ENCODE data around the gene SDC4. TPM values are rescaled to one million over a fixed set of nuclear protein-coding genes. Genes with fewer than 3 reads are reported as not detected.

SDC4 gene, protein sequence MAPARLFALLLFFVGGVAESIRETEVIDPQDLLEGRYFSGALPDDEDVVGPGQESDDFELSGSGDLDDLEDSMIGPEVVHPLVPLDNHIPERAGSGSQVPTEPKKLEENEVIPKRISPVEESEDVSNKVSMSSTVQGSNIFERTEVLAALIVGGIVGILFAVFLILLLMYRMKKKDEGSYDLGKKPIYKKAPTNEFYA
- total RNA-seq (6.0 TPM), polyA plus RNA-seq (ENCODE audit: insufficient read depth in 1 of 8, insufficient read length in 8 of 8, low replicate concordance in 1 of 8) (10 to 100 TPM in 2 of 8 donors, 1 to 10 TPM in 6; 5.4 to 14.1 (median 8.2) TPM)
- long read RNA-seq, donor 1, partial matches to known transcripts = 0 of 1 reads
- long read RNA-seq, donor 1, other reads (novel, unspliced or antisense) = 0 of 1 reads
- long read RNA-seq, donor 2, partial matches to known transcripts = 0 of 2 reads
- long read RNA-seq, donor 2, other reads (novel, unspliced or antisense) = 0 of 2 reads
- long read RNA-seq, donor 3, partial matches to known transcripts = 0 of 1 reads
- long read RNA-seq, donor 3, other reads (novel, unspliced or antisense) = 0 of 1 reads
- long read RNA-seq, donor 4 = 0 reads
- long read RNA-seq, donor 5, transcript SDC4-201 (5 exons, 2,613 nt) = major isoform, 5 of 5 reads
- long read RNA-seq, donor 5, partial matches to known transcripts = 0 of 5 reads
- long read RNA-seq, donor 5, other reads (novel, unspliced or antisense) = 0 of 5 reads
- long read RNA-seq, donor 6, partial matches to known transcripts = 0 of 1 reads
- long read RNA-seq, donor 6, other reads (novel, unspliced or antisense) = 0 of 1 reads
- long read RNA-seq, donor 7, transcript SDC4-201 (5 exons, 2,613 nt) = major isoform, 5 of 5 reads
- long read RNA-seq, donor 7, partial matches to known transcripts = 0 of 5 reads
- long read RNA-seq, donor 7, other reads (novel, unspliced or antisense) = 0 of 5 reads
- long read RNA-seq, donor 8, transcript SDC4-201 (5 exons, 2,613 nt) = major isoform, 5 of 5 reads
- long read RNA-seq, donor 8, partial matches to known transcripts = 0 of 5 reads
- long read RNA-seq, donor 8, other reads (novel, unspliced or antisense) = 0 of 5 reads
- long read RNA-seq, donor 9, partial matches to known transcripts = 0 of 2 reads
- long read RNA-seq, donor 9, other reads (novel, unspliced or antisense) = 0 of 2 reads
- long read RNA-seq, donor 10, partial matches to known transcripts = 0 of 4 reads
- long read RNA-seq, donor 10, other reads (novel, unspliced or antisense) = 0 of 4 reads
- long read RNA-seq, donor 11, partial matches to known transcripts = 0 of 2 reads
- long read RNA-seq, donor 11, other reads (novel, unspliced or antisense) = 0 of 2 reads

DNA sequence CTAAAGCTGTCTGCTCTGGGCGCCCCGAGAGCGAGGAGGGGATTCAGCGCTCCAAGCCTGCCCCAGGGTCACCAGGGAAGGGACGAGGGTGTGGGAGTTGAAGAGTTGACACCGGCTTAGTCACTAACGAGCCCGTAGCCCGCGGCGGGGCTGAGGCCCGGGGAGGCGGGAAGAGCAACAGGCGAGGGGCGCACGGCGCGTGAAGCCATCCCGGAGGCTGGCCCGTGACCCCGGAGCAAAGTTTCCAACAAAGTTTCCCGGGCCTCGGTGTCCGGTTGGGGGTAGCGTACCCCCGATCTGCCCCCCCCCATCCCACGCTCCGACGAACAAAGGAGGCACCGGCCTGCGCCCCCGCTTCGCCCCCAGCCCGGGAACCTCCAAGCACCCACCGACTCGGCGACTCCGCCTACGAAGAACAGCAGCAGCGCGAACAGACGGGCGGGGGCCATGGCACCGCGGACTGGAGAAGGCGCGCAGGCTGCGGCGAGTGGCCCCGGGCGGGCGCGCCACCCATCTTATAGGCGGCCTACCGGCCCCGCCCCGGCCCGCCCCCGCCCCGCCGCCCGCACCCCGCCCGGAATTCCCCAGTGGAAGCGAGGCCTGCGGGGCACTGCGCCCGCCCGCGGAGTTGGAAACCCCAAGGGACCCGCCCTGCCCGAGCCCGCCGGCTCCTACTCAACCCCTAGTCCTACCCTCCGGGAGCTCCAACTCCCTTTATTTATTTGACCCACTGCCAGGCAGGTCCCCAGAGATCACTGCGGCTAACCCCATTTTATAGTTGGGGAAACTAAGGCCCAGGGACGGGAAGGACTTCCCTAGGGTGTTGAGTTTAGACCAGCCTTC lies at the start of gene SDC4:
TSS of gene SDC4 (minus strand) at position 489 of the 843 bp plus-strand sequence. CDS start at position 449, 40 bp downstream.
- H3K27me3 ChIP-seq (ENCODE audit: control insufficient read depth, insufficient read depth, low read length) = peaks cover 4% of the 10 kb centered on the region
- peak within 1 kb of the TSS; percentile 31 for H3K27ac ChIP-seq (ENCODE audit: low read length)
- WGBS (ENCODE audit: insufficient coverage) = 2% methylated on average over 34 of the region's 77 CpGs
- H3K4me3 ChIP-seq (ENCODE audit: low read length) = peak within 1 kb of the TSS; percentile 61
- no peaks in the 10 kb centered on the region for H3K9me3 ChIP-seq (replicated peaks; ENCODE audit: control insufficient read depth, low read depth, low read length)
- DNase-seq = peak; percentile 48
- H3K36me3 ChIP-seq (ENCODE audit: control insufficient read depth, insufficient read depth, low read length) = no peaks in the 10 kb centered on the region
- peaks cover 18% of the 10 kb centered on the region for H3K4me1 ChIP-seq (ENCODE audit: control insufficient read depth, insufficient read depth, low read length)

DNA sequence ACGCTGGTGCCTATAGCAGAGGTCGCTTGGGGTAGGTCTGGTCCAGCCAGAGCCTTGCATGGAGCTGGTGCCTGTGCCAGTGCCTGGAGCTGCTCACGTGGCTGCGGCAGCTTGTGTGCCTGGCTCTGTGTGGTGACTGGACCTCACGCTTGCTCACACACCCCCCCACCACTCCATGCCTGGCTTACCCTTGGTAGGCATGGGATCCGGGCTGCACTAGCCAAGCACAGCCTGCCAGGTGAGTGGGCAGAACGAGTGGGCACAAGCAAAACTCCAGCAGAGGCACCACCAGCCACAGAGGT lies 46.8 kb upstream of the SDC4 start:
- no peak overlapping the region for H3K4me3 ChIP-seq (ENCODE audit: low read length)
- 80% methylated on average over 6 of the region's 7 CpGs for WGBS (ENCODE audit: insufficient coverage)
- peaks cover 5% of the 10 kb centered on the region for H3K9me3 ChIP-seq (replicated peaks; ENCODE audit: control insufficient read depth, low read depth, low read length)
- H3K36me3 ChIP-seq (ENCODE audit: control insufficient read depth, insufficient read depth, low read length) = no peaks in the 10 kb centered on the region
- no peaks in the 10 kb centered on the region for H3K27me3 ChIP-seq (ENCODE audit: control insufficient read depth, insufficient read depth, low read length)
- DNase-seq = no peak
- no peak overlapping the region for H3K27ac ChIP-seq (ENCODE audit: low read length)
- H3K4me1 ChIP-seq (ENCODE audit: control insufficient read depth, insufficient read depth, low read length) = no peaks in the 10 kb centered on the region

DNA sequence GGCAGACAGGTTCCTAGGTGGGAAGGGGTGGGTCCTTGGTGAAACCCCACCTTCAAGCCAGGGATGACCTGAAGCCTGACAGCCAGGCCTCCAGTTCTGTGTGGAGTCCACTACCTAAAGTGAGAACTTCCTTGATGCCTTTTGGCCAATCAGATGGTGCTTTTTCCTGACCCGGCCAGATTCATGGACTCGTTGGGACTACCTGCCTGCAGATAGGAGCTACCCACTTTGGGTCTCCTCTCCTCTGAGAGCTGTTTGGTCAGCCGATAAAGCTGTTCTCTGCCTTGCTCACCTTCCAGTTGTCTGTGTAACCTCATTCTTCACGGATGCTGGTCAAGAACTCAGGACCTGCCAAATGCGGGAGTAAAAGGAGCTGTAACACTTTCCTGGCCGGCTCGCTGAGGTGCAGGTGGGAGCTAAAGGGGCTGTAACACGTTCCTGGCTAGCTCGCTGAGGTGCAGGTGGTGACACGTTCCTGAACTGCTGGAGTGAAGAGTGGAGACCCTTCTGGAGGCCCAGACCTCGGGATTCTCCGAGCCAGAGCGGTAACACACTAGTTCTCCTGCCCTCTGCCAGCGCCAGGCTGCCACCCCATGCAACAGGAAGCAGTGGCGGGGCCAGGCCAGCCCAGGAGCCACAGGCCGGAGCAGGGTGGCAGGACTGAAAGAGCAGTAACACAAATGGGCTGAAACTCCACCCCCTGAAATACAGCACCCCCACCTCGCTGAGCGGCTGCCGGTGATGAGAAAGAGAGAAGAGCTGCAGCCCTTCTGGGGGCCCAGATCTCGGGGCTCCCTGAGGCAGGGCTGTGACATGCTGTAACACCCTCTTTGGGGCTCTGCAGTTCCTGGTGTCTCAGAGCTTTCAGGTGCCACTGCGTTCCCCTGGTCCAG lies 46.2 kb upstream of the SDC4 start:
- H3K4me1 ChIP-seq (ENCODE audit: control insufficient read depth, insufficient read depth, low read length) = no peaks in the 10 kb centered on the region
- no peaks in the 10 kb centered on the region for H3K27me3 ChIP-seq (ENCODE audit: control insufficient read depth, insufficient read depth, low read length)
- H3K4me3 ChIP-seq (ENCODE audit: low read length) = no peak overlapping the region
- H3K9me3 ChIP-seq (replicated peaks; ENCODE audit: control insufficient read depth, low read depth, low read length) = no peaks in the 10 kb centered on the region
- WGBS (ENCODE audit: insufficient coverage) = 71% methylated on average over 14 of the region's 21 CpGs
- no peak overlapping the region for H3K27ac ChIP-seq (ENCODE audit: low read length)
- DNase-seq = no peak
- no peaks in the 10 kb centered on the region for H3K36me3 ChIP-seq (ENCODE audit: control insufficient read depth, insufficient read depth, low read length)

DNA sequence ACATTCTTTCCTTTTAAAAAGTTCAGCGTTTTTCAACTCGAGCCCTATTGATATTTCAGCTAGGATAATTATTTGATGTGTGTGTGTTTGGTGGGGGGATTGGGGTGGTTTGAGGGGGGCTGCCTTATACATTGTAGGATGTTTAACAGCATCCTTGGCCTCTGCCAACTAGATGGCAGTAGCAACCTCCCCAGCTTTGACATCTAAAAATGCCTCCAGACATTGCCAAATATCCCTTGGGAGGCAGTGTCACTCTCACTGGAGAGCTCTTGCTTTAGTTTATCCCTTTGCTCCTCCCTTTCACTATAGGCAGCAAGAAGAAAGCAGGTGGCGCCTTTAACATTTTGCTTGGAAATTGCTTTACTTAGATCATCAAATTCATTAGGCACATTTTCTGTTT lies 44.5 kb upstream of the SDC4 start:
- Histone ChIP-seq H3K27ac (ENCODE audit: low read length) (no peak overlapping the region), H3K4me1 (ENCODE audit: control insufficient read depth, insufficient read depth, low read length) (no peaks in the 10 kb centered on the region), H3K27me3 (ENCODE audit: control insufficient read depth, insufficient read depth, low read length) (no peaks in the 10 kb centered on the region), H3K9me3 (replicated peaks; ENCODE audit: control insufficient read depth, low read depth, low read length) (no peaks in the 10 kb centered on the region), H3K36me3 (ENCODE audit: control insufficient read depth, insufficient read depth, low read length) (no peaks in the 10 kb centered on the region), H3K4me3 (ENCODE audit: low read length) (no peak overlapping the region)
- no peak for DNase-seq
- WGBS (ENCODE audit: insufficient coverage) = 100% methylated on average over 1 of the region's 3 CpGs

DNA sequence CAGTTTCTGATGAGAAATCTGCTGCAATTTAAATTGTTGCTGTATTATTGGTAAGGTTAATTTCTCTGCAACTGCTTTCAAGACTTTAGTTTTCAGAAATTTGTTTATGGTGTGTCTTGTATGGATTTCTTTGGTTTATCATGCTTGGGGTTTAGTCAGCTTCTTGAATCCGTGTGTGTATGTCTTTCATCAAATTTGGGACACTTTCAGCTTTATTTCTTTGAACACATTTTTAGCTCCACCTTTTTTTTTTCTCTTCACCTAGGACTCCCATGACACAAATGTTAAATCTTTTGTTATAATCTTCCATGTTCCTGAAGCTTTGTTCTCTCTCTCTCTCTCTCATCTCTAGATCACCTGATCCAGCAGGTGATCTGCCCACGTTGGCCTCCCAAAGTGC lies 43.3 kb upstream of the SDC4 start:
- no CpG with 5 or more reads among the region's 2 CpGs for WGBS (ENCODE audit: insufficient coverage)
- no peak for DNase-seq
- no peaks in the 10 kb centered on the region for H3K9me3 ChIP-seq (replicated peaks; ENCODE audit: control insufficient read depth, low read depth, low read length)
- no peak overlapping the region for H3K27ac ChIP-seq (ENCODE audit: low read length)
- no peaks in the 10 kb centered on the region for H3K4me1 ChIP-seq (ENCODE audit: control insufficient read depth, insufficient read depth, low read length)
- H3K27me3 ChIP-seq (ENCODE audit: control insufficient read depth, insufficient read depth, low read length) = no peaks in the 10 kb centered on the region
- H3K36me3 ChIP-seq (ENCODE audit: control insufficient read depth, insufficient read depth, low read length) = no peaks in the 10 kb centered on the region
- no peak overlapping the region for H3K4me3 ChIP-seq (ENCODE audit: low read length)

DNA sequence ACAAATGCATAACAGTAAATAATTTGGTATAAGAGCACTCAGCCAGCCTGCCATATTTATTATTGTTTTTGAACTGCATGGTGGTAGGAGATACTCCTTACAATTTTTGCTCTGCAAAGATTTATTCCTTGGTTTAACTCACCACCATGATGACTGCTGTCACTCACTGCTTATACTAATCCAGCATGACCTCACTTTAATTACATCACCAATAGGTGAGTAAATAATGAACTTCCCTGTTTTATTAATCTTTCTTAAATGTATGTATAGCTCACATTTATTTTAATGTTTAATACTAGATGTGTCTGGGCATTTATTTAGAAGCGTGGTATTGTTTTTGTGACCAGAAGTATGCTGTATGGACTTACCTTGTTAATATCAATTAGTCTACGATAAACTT lies 42.7 kb upstream of the SDC4 start:
- H3K4me1 ChIP-seq (ENCODE audit: control insufficient read depth, insufficient read depth, low read length) = no peaks in the 10 kb centered on the region
- H3K4me3 ChIP-seq (ENCODE audit: low read length) = no peak overlapping the region
- no CpG with 5 or more reads among the region's 2 CpGs for WGBS (ENCODE audit: insufficient coverage)
- no peaks in the 10 kb centered on the region for H3K27me3 ChIP-seq (ENCODE audit: control insufficient read depth, insufficient read depth, low read length)
- no peak overlapping the region for H3K27ac ChIP-seq (ENCODE audit: low read length)
- H3K9me3 ChIP-seq (replicated peaks; ENCODE audit: control insufficient read depth, low read depth, low read length) = no peaks in the 10 kb centered on the region
- DNase-seq = no peak
- H3K36me3 ChIP-seq (ENCODE audit: control insufficient read depth, insufficient read depth, low read length) = no peaks in the 10 kb centered on the region

DNA sequence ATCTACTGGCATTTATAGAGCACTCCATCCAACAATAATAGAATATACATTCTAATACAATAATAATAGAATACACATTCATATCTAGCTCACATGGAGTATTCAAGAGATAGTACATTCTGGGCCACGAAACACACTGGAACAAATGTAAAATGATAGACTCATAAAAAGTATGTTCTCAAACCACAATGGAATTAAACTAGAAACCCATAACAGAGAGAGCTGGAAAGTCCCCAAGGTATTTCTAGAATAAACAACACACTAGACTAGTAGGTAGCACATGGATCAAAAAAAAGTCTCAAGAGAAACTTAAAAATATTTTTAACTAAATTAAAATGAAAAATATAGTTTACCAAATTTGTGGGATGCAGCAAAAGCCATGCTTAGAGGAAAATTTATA lies 39.0 kb upstream of the SDC4 start:
- H3K9me3 ChIP-seq (replicated peaks; ENCODE audit: control insufficient read depth, low read depth, low read length) = no peaks in the 10 kb centered on the region
- H3K4me1 ChIP-seq (ENCODE audit: control insufficient read depth, insufficient read depth, low read length) = no peaks in the 10 kb centered on the region
- no peak for DNase-seq
- H3K4me3 ChIP-seq (ENCODE audit: low read length) = no peak overlapping the region
- no peaks in the 10 kb centered on the region for H3K36me3 ChIP-seq (ENCODE audit: control insufficient read depth, insufficient read depth, low read length)
- H3K27me3 ChIP-seq (ENCODE audit: control insufficient read depth, insufficient read depth, low read length) = no peaks in the 10 kb centered on the region
- WGBS (ENCODE audit: insufficient coverage) = no CpG with 5 or more reads among the region's 1 CpG
- H3K27ac ChIP-seq (ENCODE audit: low read length) = no peak overlapping the region

DNA sequence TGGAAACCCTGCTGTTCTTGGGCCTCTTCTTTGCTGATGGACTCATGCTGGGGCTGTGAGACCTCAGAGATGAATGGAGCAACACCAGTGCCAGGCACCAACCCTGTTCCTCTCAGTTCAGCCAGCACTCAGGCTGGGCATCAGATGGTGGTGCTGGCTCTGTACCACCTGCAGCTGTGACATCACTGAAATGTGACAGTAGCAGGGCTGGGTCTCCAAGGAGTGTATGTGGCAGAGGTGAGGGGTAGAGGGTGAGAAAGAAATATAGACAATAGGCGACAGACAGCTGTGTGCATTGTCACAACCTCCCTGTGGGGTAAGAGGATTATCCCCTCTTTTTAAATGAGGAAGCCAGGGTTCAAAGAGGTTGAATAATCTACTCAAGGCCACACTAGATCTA lies 30.0 kb upstream of the SDC4 start, which contains the start of gene TP53TG5:
TSS of gene TP53TG5 (minus strand) at position 135 of the 400 bp plus-strand sequence. CDS start at position 46, 89 bp downstream.
- 60% methylated on average over 1 of the region's 1 CpG for WGBS (ENCODE audit: insufficient coverage)
- no peaks in the 10 kb centered on the region for H3K9me3 ChIP-seq (replicated peaks; ENCODE audit: control insufficient read depth, low read depth, low read length)
- no peaks in the 10 kb centered on the region for H3K36me3 ChIP-seq (ENCODE audit: control insufficient read depth, insufficient read depth, low read length)

More for the DNA sequence above, 30.0 kb upstream of the SDC4 start, which contains the start of gene TP53TG5:
- H3K4me1 ChIP-seq (ENCODE audit: control insufficient read depth, insufficient read depth, low read length) = peaks cover 7% of the 10 kb centered on the region
- H3K27ac ChIP-seq (ENCODE audit: low read length) = no peak within 1 kb of the TSS
- no peak within 1 kb of the TSS for H3K4me3 ChIP-seq (ENCODE audit: low read length)
- H3K27me3 ChIP-seq (ENCODE audit: control insufficient read depth, insufficient read depth, low read length) = no peaks in the 10 kb centered on the region
- DNase-seq = no peak

Measured in muscle of leg (tissue), 16 donors.